GM12891 (cell line): ENCODE measurements around the gene ARHGEF40.

ENCODE experiments used
- POLR2A ChIP-seq: IDR thresholded peaks from 2 replicates; pipeline ENCODE4 v1.6.1; 2011; ENCODE audit warnings: low read depth, low read length, control low read depth
- POLR2AphosphoS5 ChIP-seq: IDR thresholded peaks from 2 replicates; pipeline ENCODE4 v1.6.1; 2011; ENCODE audit warnings: low read depth, low read length, control low read depth
- POU2F2 ChIP-seq: IDR thresholded peaks from 2 replicates; pipeline ENCODE4 v1.6.1; 2011; ENCODE audit warnings: low read depth, mild to moderate bottlenecking, control low read depth, low read length, moderate library complexity
- SPI1 ChIP-seq: IDR thresholded peaks from 2 replicates; pipeline ENCODE4 v1.6.1; 2011; ENCODE audit warnings: low read depth, low read length, control low read depth
- TAF1 ChIP-seq: IDR thresholded peaks from 2 replicates; pipeline ENCODE4 v1.6.1; 2011; ENCODE audit warnings: low read depth, low read length, control low read depth

- no peak for TF ChIP-seq TAF1
- no peak for TF ChIP-seq POLR2A
- TF ChIP-seq SPI1 = no peak
- TF ChIP-seq POLR2AphosphoS5 = no peak
- no peak for TF ChIP-seq POU2F2
Measured at GRCh38 chr14:21026274-21026987, 43.7 kb upstream of the ARHGEF40 start.
